ENCODE measurements around the gene RAD1.
A peak's percentile ranks its signal among the peaks of the same experiment; 100 is the strongest.

Gene RAD1, protein sequence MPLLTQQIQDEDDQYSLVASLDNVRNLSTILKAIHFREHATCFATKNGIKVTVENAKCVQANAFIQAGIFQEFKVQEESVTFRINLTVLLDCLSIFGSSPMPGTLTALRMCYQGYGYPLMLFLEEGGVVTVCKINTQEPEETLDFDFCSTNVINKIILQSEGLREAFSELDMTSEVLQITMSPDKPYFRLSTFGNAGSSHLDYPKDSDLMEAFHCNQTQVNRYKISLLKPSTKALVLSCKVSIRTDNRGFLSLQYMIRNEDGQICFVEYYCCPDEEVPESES

DNA sequence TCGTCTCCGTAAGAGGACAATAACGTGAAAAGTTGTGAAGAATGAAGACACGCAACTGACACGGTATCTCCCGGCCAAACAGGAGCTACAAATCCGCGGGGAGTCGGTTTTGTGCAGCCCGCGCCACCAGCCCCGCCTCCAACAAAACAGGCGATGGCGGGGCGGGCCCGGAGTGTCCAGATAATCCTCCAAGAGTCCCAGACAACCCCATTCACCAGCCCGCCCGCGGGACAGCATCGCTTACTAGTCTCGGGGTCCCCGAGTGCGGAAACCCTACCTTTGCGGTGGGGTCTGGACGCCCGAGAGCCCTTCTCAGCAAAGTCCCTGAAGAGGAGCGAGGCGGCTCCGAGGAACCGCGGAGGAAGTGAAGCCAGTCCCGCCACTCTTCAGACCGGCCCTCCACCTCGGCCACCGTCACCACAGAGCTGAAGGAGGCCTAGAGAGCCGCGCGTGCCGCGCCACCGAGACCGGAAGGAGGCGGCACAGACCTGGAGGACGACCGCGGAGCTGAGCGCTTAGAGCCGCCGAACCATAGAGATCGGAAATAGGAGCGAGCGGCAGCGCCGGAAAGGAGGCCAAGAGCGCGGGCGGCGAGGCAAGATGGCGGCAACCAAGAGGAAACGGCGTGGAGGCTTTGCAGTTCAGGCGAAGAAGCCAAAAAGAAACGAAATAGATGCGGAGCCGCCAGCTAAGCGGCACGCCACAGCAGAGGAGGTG is at the start of gene RAD1, which contains the start of gene BRIX1:
Gene RAD1, minus strand, starts transcription at position 366 of the 717 bp plus-strand sequence. CDS start 612 bp downstream, outside the sequence.
Gene BRIX1, plus strand, starts transcription at position 573 of the 717 bp plus-strand sequence. Its CDS starts 28 bp downstream, at position 601.
- Histone ChIP-seq H2AFZ (ENCODE audit: low read depth, low read length) (peak within 1 kb of the TSS; percentile 81), H3K9me3 (ENCODE audit: low read length) (no peaks in the 10 kb centered on the region), H3K27me3 (ENCODE audit: insufficient read depth, low read length) (no peaks in the 10 kb centered on the region), H3K36me3 (ENCODE audit: insufficient read depth, low read length) (peaks cover 38% of the 10 kb centered on the region), H3K4me3 (ENCODE audit: low read length) (peak within 1 kb of the TSS; percentile 88), H3K4me1 (ENCODE audit: insufficient read depth, low read length) (peaks cover 22% of the 10 kb centered on the region)

GRCh38 chr5:34959323-34959722 is 44.0 kb upstream of the RAD1 start:
- Histone ChIP-seq H3K9me3 (ENCODE audit: low read length) (no peaks in the 10 kb centered on the region), H3K27me3 (ENCODE audit: insufficient read depth, low read length) (no peaks in the 10 kb centered on the region), H3K4me1 (ENCODE audit: insufficient read depth, low read length) (peaks cover 2% of the 10 kb centered on the region), H3K36me3 (ENCODE audit: insufficient read depth, low read length) (peaks cover 10% of the 10 kb centered on the region), H3K4me3 (ENCODE audit: low read length) (no peak overlapping the region), H2AFZ (ENCODE audit: low read depth, low read length) (no peak overlapping the region)

DNA sequence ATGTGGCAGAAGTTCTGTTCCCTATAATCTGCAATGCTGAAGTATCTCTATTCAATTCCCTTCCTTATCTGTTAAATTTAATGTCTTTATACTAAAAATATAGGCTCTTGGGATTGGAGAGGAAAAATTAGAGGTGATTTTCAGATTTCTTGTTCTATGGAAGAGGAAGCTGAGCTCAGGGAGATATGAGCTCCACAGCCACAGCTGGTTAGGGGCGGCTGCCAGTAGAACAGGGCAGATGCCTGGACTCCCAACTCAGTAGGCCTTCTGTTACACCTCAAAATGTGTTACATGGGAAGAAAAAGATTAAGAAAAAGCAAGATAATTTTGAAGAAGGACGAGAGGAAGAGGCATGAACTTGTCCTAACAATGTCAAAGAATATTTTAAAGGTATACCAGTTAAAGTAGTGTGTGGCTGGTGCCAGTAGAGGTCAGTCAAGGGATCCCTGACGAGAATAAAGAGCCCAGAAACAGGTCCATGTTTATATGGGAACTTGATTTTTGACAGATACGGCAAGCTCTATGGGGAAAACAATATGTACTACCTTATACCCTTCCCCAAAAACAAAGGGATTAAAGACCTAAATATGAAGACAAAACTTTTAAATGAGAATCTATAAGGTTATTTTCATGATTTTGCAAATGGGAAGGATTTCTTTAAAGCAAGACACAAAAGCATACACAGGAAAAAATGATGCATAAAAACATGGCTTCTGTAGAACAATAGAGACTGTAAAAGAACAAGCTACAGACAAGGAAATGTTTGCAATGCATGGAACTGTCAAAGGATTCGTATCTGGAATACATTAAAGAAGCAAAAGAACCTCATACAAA is 42.8 kb upstream of the RAD1 start:
- H3K27me3 ChIP-seq (ENCODE audit: insufficient read depth, low read length), result no peaks in the 10 kb centered on the region
- H2AFZ ChIP-seq (ENCODE audit: low read depth, low read length), result no peak overlapping the region
- H3K9me3 ChIP-seq (ENCODE audit: low read length), result no peaks in the 10 kb centered on the region
- H3K36me3 ChIP-seq (ENCODE audit: insufficient read depth, low read length), result peaks cover 20% of the 10 kb centered on the region
- peaks cover 2% of the 10 kb centered on the region for H3K4me1 ChIP-seq (ENCODE audit: insufficient read depth, low read length)
- no peak overlapping the region for H3K4me3 ChIP-seq (ENCODE audit: low read length)

GRCh38 chr5:34957321-34957720 is 42.0 kb upstream of the RAD1 start:
- Histone ChIP-seq H3K4me3 (ENCODE audit: low read length) (no peak overlapping the region), H2AFZ (ENCODE audit: low read depth, low read length) (no peak overlapping the region), H3K4me1 (ENCODE audit: insufficient read depth, low read length) (peaks cover 2% of the 10 kb centered on the region), H3K9me3 (ENCODE audit: low read length) (no peaks in the 10 kb centered on the region), H3K36me3 (ENCODE audit: insufficient read depth, low read length) (peaks cover 25% of the 10 kb centered on the region), H3K27me3 (ENCODE audit: insufficient read depth, low read length) (no peaks in the 10 kb centered on the region)

GRCh38 chr5:34944460-34945047 is 29.2 kb upstream of the RAD1 start:
- Histone ChIP-seq H3K4me1 (ENCODE audit: insufficient read depth, low read length) (no peaks in the 10 kb centered on the region), H3K27me3 (ENCODE audit: insufficient read depth, low read length) (no peaks in the 10 kb centered on the region), H3K36me3 (ENCODE audit: insufficient read depth, low read length) (peaks cover 61% of the 10 kb centered on the region), H3K4me3 (ENCODE audit: low read length) (no peak overlapping the region), H3K9me3 (ENCODE audit: low read length) (no peaks in the 10 kb centered on the region), H2AFZ (ENCODE audit: low read depth, low read length) (no peak overlapping the region)

DNA sequence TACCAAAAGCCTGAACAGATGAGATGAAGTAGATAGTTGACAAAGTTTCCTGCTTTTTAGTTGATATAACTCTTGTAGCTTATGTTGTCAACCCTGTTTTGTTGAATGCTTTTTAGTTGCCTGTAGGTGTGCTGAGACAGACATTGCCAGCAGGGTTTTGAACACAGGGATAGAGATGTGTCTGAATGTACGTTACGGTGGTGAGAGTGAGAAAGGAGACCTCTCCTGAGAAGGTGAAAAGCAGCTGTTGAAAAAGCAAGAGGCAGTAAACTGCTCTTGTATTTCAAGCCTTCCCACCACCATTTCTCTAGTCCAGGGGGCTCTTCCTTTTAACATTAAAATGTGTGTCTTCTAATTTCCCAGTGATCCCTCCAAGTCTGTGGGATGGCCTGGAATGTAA is 28.7 kb upstream of the RAD1 start:
- Histone ChIP-seq H3K36me3 (ENCODE audit: insufficient read depth, low read length) (peaks cover 57% of the 10 kb centered on the region), H3K4me1 (ENCODE audit: insufficient read depth, low read length) (no peaks in the 10 kb centered on the region), H2AFZ (ENCODE audit: low read depth, low read length) (no peak overlapping the region)

DNA sequence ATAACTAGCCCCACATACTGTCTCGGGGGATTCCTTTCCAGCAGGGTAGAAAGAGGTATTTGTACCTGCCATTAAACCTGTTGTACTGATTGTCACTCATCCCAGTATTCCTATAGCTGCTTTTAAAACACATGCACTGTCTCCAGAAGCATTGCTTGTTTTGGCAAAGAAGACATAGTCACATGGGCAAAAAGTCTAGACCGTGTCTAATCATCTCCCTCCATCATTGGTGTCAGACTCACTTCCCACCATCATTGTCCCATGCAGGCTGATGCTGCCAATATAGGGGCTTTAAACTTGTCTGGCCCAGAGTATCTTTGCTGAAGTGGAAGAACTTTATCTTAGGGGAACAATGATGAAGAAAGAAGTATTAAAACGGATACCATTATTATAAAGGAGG is 26.6 kb upstream of the RAD1 start:
- peaks cover 68% of the 10 kb centered on the region for H3K36me3 ChIP-seq (ENCODE audit: insufficient read depth, low read length)
- no peak overlapping the region for H2AFZ ChIP-seq (ENCODE audit: low read depth, low read length)
- no peak overlapping the region for H3K4me3 ChIP-seq (ENCODE audit: low read length)
- no peaks in the 10 kb centered on the region for H3K4me1 ChIP-seq (ENCODE audit: insufficient read depth, low read length)
- H3K27me3 ChIP-seq (ENCODE audit: insufficient read depth, low read length), result no peaks in the 10 kb centered on the region
- H3K9me3 ChIP-seq (ENCODE audit: low read length), result no peaks in the 10 kb centered on the region

More for the DNA sequence above, 28.7 kb upstream of the RAD1 start:
- Histone ChIP-seq H3K27me3 (ENCODE audit: insufficient read depth, low read length) (no peaks in the 10 kb centered on the region), H3K4me3 (ENCODE audit: low read length) (no peak overlapping the region), H3K9me3 (ENCODE audit: low read length) (no peaks in the 10 kb centered on the region)

- Histone ChIP-seq H3K27me3 (ENCODE audit: insufficient read depth, low read length) (no peaks in the 10 kb centered on the region), H2AFZ (ENCODE audit: low read depth, low read length) (no peak overlapping the region), H3K4me3 (ENCODE audit: low read length) (no peak overlapping the region), H3K36me3 (ENCODE audit: insufficient read depth, low read length) (peaks cover 28% of the 10 kb centered on the region), H3K9me3 (ENCODE audit: low read length) (no peaks in the 10 kb centered on the region), H3K4me1 (ENCODE audit: insufficient read depth, low read length) (peaks cover 15% of the 10 kb centered on the region)
Measured at GRCh38 chr5:34932947-34933346, 17.6 kb upstream of the RAD1 start.

DNA sequence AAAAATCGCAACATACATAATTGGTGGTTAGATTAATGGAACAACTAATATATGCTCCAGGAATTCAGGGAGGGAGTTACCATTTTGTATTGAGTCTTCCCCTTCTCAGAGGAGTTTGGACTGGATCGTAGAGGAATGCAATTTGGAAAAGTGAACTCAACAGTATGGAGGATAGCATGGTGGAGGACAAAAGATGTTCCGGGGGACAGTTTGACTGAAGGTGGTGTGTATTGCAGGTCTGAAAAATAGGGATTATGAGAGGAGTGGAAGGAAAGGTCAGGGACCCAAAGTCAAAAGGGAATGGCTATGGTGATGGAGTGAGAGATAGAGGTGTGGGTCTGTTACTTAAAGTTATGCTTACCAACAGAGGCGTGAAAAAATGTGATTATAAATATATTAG is 15.6 kb upstream of the RAD1 start:
- H3K9me3 ChIP-seq (ENCODE audit: low read length), result no peaks in the 10 kb centered on the region
- peaks cover 15% of the 10 kb centered on the region for H3K4me1 ChIP-seq (ENCODE audit: insufficient read depth, low read length)
- peaks cover 22% of the 10 kb centered on the region for H3K36me3 ChIP-seq (ENCODE audit: insufficient read depth, low read length)
- no peaks in the 10 kb centered on the region for H3K27me3 ChIP-seq (ENCODE audit: insufficient read depth, low read length)
- H3K4me3 ChIP-seq (ENCODE audit: low read length), result peak overlapping the region; percentile 95
- H2AFZ ChIP-seq (ENCODE audit: low read depth, low read length), result peak overlapping the region; percentile 77

GRCh38 chr5:34930462-34930844 is 15.1 kb upstream of the RAD1 start:
- no peaks in the 10 kb centered on the region for H3K27me3 ChIP-seq (ENCODE audit: insufficient read depth, low read length)

DNA sequence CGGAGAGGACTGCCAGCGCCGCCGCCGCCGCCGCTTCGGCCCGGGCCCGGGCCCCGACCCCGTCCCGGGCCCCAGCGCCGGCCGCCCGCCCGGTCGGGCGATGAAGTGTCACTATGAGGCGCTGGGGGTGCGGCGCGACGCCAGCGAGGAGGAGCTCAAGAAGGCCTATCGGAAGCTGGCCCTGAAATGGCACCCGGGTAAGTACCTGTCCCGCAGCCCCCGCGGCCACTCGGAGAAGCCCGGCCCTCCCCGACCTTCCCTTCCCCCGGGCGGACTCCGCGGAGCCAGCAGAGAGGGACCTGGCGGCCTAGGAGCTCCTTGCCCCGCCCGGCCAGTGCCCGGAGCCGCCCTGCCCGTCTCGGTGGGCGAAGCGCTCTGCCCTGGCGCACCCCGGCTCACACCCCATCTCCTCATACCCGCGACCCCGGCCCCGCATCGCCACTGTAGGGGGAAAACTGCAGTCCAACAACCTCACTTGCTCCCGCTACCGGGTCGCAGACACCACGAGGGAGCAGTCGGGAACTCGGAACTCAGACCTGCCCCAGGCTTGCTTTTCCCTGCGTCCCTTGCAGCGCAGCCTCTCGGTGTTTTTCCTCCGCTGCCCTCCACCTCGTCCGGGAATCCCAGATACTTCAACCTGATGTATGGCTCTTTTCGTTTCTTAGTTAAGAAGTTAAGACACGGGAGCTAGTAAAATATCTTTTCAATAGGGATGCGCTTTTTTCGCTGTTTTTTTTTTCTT is 14.6 kb upstream of the RAD1 start:
- H3K4me1 ChIP-seq (ENCODE audit: insufficient read depth, low read length), result peaks cover 15% of the 10 kb centered on the region
- peaks cover 26% of the 10 kb centered on the region for H3K36me3 ChIP-seq (ENCODE audit: insufficient read depth, low read length)
- peak overlapping the region; percentile 95 for H3K4me3 ChIP-seq (ENCODE audit: low read length)

More at GRCh38 chr5:34930462-34930844, 15.1 kb upstream of the RAD1 start:
- H3K4me1 ChIP-seq (ENCODE audit: insufficient read depth, low read length), result peaks cover 15% of the 10 kb centered on the region
- H3K4me3 ChIP-seq (ENCODE audit: low read length), result peak overlapping the region; percentile 95
- H3K36me3 ChIP-seq (ENCODE audit: insufficient read depth, low read length), result peaks cover 21% of the 10 kb centered on the region
- peak overlapping the region; percentile 77 for H2AFZ ChIP-seq (ENCODE audit: low read depth, low read length)
- H3K9me3 ChIP-seq (ENCODE audit: low read length), result no peaks in the 10 kb centered on the region

GRCh38 chr5:34929134-34929719 is 13.9 kb upstream of the RAD1 start, which contains the start of gene DNAJC21:
Gene DNAJC21 (plus strand): TSS chr5:34929559. CDS start chr5:34929820, 261 bp downstream.
- no peaks in the 10 kb centered on the region for H3K27me3 ChIP-seq (ENCODE audit: insufficient read depth, low read length)
- H3K9me3 ChIP-seq (ENCODE audit: low read length), result no peaks in the 10 kb centered on the region
- peaks cover 15% of the 10 kb centered on the region for H3K4me1 ChIP-seq (ENCODE audit: insufficient read depth, low read length)
- H2AFZ ChIP-seq (ENCODE audit: low read depth, low read length), result peak within 1 kb of the TSS; percentile 77
- peak within 1 kb of the TSS; percentile 95 for H3K4me3 ChIP-seq (ENCODE audit: low read length)
- H3K36me3 ChIP-seq (ENCODE audit: insufficient read depth, low read length), result peaks cover 33% of the 10 kb centered on the region

More for the DNA sequence above, 14.6 kb upstream of the RAD1 start:
- Histone ChIP-seq H2AFZ (ENCODE audit: low read depth, low read length) (peak overlapping the region; percentile 77), H3K27me3 (ENCODE audit: insufficient read depth, low read length) (no peaks in the 10 kb centered on the region), H3K9me3 (ENCODE audit: low read length) (no peaks in the 10 kb centered on the region)
